ENCODE data around the gene SEMA3C.

SEMA3C gene

DNA sequence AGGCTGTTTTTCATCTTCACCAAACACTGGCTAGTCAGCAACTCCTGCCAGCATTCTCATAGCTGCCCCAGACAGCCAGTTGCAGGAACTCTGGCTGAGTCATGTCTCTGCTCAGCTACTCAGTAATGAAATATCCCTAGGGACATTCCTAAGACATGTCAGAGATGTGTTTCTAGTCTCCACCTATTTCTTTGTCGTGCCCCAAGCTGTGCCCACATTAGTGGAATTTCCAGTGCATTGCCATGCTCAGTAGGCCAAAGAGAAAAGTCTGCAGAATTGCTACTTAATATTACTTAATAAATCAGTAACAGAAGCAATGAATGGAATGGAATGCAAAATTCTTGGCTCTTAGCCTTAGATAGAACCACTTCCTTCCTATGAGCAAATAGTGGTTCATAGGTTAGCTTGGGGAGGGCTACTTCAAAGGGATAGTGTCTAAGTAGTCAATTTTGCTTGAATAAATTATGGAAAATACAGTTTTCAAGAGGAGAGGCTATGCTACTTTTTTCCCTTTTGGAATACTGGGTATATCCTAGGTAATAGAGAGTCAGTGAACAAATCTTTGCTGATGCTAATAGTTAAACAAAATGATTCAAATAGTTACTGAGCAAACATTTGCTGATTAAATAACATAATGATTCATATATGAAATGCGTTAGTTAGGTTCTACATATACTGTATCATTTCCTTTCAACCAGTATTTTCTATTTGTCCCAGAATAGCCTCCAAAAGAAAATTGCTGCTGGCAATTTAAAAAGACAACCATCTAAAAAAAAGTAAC is 23.6 kb upstream of the SEMA3C start:
- Histone ChIP-seq H3K79me2 (ENCODE audit: insufficient read depth, low read length) (no peaks in the 10 kb centered on the region), H3K9me3 (ENCODE audit: insufficient read depth, low read depth, low read length) (no peaks in the 10 kb centered on the region), H3K9me2 (replicated peaks; ENCODE audit: low read depth, low read length) (0 out of 2 replicates have a peak, but pooled peaks cover 4% of the 10 kb centered on the region), H3K9ac (ENCODE audit: low read depth, low read length, poor library complexity, severe bottlenecking) (no peak overlapping the region), H3K4me1 (ENCODE audit: insufficient read depth, low read length, poor library complexity, severe bottlenecking) (no peaks in the 10 kb centered on the region), H2AFZ (ENCODE audit: low read length) (no peak overlapping the region), H4K20me1 (ENCODE audit: insufficient read depth, low read length, poor library complexity, severe bottlenecking) (no peaks in the 10 kb centered on the region), H3F3A (ENCODE audit: low read depth) (no peaks in the 10 kb centered on the region), H3K36me3 (ENCODE audit: insufficient read depth, low read length) (no peaks in the 10 kb centered on the region), H3K4me2 (ENCODE audit: low read depth, low read length, poor library complexity, severe bottlenecking) (no peak overlapping the region), H3K4me3 (ENCODE audit: low read length, poor library complexity, severe bottlenecking) (no peak overlapping the region), H3K27me3 (ENCODE audit: insufficient read depth, low read length, poor library complexity, severe bottlenecking) (no peaks in the 10 kb centered on the region)
- TF ChIP-seq EZH2phosphoT487 (IDR thresholded peaks at IDR 0.05; ENCODE audit: borderline replicate concordance) = no peak
- TF ChIP-seq, protein P1, sequence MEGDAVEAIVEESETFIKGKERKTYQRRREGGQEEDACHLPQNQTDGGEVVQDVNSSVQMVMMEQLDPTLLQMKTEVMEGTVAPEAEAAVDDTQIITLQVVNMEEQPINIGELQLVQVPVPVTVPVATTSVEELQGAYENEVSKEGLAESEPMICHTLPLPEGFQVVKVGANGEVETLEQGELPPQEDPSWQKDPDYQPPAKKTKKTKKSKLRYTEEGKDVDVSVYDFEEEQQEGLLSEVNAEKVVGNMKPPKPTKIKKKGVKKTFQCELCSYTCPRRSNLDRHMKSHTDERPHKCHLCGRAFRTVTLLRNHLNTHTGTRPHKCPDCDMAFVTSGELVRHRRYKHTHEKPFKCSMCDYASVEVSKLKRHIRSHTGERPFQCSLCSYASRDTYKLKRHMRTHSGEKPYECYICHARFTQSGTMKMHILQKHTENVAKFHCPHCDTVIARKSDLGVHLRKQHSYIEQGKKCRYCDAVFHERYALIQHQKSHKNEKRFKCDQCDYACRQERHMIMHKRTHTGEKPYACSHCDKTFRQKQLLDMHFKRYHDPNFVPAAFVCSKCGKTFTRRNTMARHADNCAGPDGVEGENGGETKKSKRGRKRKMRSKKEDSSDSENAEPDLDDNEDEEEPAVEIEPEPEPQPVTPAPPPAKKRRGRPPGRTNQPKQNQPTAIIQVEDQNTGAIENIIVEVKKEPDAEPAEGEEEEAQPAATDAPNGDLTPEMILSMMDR (conservative IDR thresholded peaks at IDR 0.05; ENCODE audit: low read length) = no peak

DNA sequence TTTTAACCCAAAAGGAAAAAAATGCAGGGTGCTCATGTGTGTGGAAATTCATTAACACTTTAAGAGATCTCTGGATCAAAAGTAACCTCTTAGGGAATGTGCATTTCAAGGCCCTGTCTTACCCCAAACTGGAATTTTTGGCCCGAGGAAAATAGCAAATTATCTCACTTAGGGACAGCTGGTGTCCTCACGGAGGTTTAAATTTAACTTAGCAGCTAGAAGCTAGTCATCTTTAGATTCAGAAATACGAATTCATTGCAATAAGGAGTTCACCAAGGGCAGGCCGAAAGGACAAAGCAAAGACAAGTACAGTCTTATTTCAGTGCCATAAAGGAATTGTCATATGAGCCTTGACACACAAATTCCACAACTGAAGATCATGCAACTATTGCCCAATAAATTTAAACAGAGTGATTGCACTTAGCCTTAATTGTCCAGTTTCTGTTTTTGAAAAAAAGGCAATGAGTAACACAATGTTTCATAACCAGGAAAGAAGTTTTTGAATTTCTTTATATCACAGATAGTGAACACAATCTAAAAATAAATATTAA is 22.4 kb upstream of the SEMA3C start:
- no peaks in the 10 kb centered on the region for H3K36me3 ChIP-seq (ENCODE audit: insufficient read depth, low read length)
- no peak overlapping the region for H3K4me3 ChIP-seq (ENCODE audit: low read length, poor library complexity, severe bottlenecking)
- H3K9ac ChIP-seq (ENCODE audit: low read depth, low read length, poor library complexity, severe bottlenecking) = no peak overlapping the region
- H2AFZ ChIP-seq (ENCODE audit: low read length) = no peak overlapping the region
- no peaks in the 10 kb centered on the region for H3F3A ChIP-seq (ENCODE audit: low read depth)
- no peaks in the 10 kb centered on the region for H3K9me3 ChIP-seq (ENCODE audit: insufficient read depth, low read depth, low read length)
- no peaks in the 10 kb centered on the region for H3K79me2 ChIP-seq (ENCODE audit: insufficient read depth, low read length)
- no peak for TF ChIP-seq EZH2phosphoT487 (IDR thresholded peaks at IDR 0.05; ENCODE audit: borderline replicate concordance)
- TF ChIP-seq, protein P1 (conservative IDR thresholded peaks at IDR 0.05; ENCODE audit: low read length) = no peak
- H3K4me1 ChIP-seq (ENCODE audit: insufficient read depth, low read length, poor library complexity, severe bottlenecking) = no peaks in the 10 kb centered on the region
- H3K27me3 ChIP-seq (ENCODE audit: insufficient read depth, low read length, poor library complexity, severe bottlenecking) = no peaks in the 10 kb centered on the region
- H4K20me1 ChIP-seq (ENCODE audit: insufficient read depth, low read length, poor library complexity, severe bottlenecking) = no peaks in the 10 kb centered on the region
- H3K9me2 ChIP-seq (replicated peaks; ENCODE audit: low read depth, low read length) = 0 out of 2 replicates have a peak, but pooled peaks cover 4% of the 10 kb centered on the region
- H3K4me2 ChIP-seq (ENCODE audit: low read depth, low read length, poor library complexity, severe bottlenecking) = no peak overlapping the region

DNA sequence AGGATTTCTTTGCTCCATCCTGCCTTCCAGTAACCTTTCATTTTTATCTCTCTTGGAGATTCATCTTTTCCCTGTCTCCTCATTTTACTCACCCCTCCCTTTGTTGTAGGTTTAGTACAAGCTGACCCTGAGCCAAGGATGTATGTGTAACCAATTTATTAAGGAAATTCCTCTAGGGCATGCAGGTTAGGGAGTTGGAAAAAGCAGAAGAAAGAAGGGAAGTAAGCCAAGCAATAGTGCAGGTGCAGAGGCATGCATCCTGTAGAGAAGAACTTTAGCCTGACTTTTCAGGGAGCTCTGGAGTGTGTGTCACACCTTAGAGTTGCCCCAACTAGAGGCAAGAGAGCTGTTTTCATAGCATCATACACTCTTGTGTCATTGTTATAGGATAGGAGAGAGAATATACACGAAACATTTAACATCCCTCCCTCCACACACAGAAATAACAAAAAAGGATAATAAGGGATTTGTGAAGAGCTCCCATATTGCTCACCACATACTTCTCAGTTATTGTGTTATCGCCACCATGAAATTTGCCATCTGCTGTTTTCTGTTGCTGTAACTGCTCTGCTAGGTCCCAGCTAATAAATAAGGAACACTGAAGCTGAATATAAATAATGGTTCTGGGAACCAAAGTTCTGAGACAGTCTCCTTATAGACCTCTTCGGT is 21.8 kb upstream of the SEMA3C start:
- Histone ChIP-seq H3K79me2 (ENCODE audit: insufficient read depth, low read length) (no peaks in the 10 kb centered on the region), H2AFZ (ENCODE audit: low read length) (no peak overlapping the region), H3F3A (ENCODE audit: low read depth) (no peaks in the 10 kb centered on the region)

More for the DNA sequence above, 21.8 kb upstream of the SEMA3C start:
- H3K4me2 ChIP-seq (ENCODE audit: low read depth, low read length, poor library complexity, severe bottlenecking) = no peak overlapping the region
- no peak overlapping the region for H3K4me3 ChIP-seq (ENCODE audit: low read length, poor library complexity, severe bottlenecking)
- 0 out of 2 replicates have a peak, but pooled peaks cover 4% of the 10 kb centered on the region for H3K9me2 ChIP-seq (replicated peaks; ENCODE audit: low read depth, low read length)
- H3K9ac ChIP-seq (ENCODE audit: low read depth, low read length, poor library complexity, severe bottlenecking) = no peak overlapping the region
- no peak for TF ChIP-seq EZH2phosphoT487 (IDR thresholded peaks at IDR 0.05; ENCODE audit: borderline replicate concordance)
- no peaks in the 10 kb centered on the region for H3K9me3 ChIP-seq (ENCODE audit: insufficient read depth, low read depth, low read length)
- no peaks in the 10 kb centered on the region for H3K27me3 ChIP-seq (ENCODE audit: insufficient read depth, low read length, poor library complexity, severe bottlenecking)
- H4K20me1 ChIP-seq (ENCODE audit: insufficient read depth, low read length, poor library complexity, severe bottlenecking) = no peaks in the 10 kb centered on the region
- no peaks in the 10 kb centered on the region for H3K36me3 ChIP-seq (ENCODE audit: insufficient read depth, low read length)
- H3K4me1 ChIP-seq (ENCODE audit: insufficient read depth, low read length, poor library complexity, severe bottlenecking) = no peaks in the 10 kb centered on the region

All from Loucy (cell line).